Middle frontal gyrus (tissue), 1 donor: ENCODE data around the gene BRD3OS.

Experiments used
- DNase-seq: peaks from one replicate; pipeline ENCODE4 v3.0.0-alpha.2; 2015; ENCODE audit warnings: low spot score; ENCODE audit errors: extremely low spot score

The BRD3OS gene, protein sequence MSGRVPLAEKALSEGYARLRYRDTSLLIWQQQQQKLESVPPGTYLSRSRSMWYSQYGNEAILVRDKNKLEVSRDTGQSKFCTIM

DNA sequence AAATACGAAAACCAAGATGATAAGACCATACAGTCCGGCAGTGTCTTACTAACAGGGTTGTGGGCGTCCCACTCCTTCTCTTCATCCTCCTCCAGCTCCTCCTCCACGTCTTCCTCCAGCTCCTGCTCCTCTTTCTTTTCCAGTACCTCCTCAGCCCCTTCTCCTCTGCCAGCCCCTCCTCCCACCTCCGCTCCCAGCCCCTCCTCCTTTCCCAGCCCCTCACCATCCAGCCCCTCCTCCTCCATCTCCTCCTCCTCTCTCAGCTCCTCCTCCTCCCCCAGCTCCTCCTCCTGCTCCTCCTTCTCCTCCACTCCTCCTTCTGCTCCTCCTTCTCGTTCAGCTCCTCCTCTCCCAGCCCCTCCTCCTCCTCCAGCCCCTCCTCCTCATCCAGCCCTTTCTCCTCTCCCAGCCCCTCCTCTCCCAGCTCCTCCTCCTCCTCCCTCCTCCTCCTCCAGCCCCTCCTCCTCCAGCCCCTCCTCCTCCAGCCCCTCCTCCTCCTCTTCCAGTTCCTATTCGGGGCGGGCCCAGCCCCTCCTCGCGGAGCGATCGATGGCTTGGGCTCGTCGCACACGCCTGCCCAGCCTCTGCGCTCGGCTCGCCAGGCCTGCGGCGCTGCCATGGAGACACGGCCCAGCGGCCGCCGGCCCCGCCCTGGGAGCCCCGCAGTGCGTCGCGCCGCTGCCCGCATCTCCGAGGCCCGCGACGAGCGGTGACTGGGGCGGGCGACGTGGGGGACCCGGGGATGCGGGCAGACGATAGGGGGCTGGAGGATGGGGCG, at the start of gene BRD3OS:
BRD3OS (plus strand) TSS at position 654 of the 778 bp plus-strand sequence. CDS start 1,267 bp downstream, outside the sequence.
- DNase-seq, result peak; percentile 88

DNA sequence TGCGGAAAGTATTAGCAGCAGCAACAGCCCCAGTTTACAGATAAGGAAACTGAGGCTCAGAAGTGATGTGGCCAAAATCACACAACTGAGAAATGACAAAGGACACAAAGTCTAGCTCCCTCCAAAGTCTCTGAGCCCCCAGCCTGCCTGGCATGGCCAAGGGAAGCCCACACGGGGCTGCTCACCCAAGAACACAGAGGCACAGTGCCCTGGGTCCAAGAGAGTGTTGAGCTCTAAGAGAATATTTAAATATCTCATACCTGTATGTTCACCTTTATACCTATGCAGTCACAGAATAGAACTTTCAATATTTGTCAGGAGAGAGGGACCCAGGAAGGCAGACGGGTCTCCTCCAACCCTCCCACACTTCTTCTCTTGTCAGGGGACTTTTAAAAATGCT, 49.8 kb upstream of the BRD3OS start:
- no peak for DNase-seq

DNA sequence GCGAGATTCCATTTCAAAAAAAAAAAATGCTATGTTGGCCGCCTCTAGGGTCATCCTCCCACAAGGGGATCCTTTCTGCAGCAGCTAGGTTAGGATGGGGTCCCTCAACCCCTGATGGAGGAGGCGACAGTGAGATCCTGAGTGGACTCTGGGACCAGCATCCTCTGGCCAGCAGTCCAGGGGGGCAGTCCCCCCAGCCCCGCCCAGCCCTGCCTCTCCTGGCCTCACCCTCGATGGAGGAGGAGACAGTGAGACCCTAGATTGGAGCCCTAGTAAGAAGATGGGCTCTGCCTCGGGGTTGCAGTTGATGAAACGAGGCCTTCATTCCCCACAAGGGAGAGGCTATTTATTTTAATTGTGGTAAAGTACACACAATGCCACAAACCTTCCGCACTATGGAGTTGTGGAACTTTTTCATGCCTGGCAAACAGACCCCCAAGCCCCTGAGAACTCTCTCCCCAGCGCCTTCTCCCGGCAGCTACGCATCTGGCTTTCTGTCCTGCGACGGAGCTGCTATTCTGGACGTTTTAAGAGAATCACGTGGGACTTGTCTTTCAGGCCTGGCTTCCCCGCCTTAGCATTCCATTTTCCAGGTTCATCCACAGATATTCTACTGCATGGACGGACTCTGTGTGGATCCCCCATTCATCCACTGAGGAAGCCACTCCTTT, 49.0 kb upstream of the BRD3OS start:
- no peak for DNase-seq

DNA sequence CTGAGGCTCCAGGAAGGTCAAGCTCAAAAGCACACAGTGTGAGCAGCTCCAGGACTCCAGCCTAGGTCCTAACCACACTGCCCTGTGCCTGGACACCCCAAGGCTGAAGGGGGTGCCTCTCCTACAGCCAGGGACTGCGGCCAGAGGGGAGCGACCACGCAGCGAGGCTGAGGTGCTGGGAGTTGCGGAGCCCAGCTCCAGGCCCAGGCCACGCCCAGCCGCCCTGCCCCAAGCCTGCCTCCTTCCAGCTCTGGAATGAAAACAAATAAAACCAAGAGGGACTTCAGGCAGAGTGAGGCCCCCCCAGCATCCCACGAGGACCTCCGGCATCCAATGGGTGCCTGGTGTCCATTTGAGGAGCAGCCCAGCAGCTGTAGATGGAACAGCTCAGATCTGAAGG, 48.4 kb upstream of the BRD3OS start:
- no peak for DNase-seq

DNA sequence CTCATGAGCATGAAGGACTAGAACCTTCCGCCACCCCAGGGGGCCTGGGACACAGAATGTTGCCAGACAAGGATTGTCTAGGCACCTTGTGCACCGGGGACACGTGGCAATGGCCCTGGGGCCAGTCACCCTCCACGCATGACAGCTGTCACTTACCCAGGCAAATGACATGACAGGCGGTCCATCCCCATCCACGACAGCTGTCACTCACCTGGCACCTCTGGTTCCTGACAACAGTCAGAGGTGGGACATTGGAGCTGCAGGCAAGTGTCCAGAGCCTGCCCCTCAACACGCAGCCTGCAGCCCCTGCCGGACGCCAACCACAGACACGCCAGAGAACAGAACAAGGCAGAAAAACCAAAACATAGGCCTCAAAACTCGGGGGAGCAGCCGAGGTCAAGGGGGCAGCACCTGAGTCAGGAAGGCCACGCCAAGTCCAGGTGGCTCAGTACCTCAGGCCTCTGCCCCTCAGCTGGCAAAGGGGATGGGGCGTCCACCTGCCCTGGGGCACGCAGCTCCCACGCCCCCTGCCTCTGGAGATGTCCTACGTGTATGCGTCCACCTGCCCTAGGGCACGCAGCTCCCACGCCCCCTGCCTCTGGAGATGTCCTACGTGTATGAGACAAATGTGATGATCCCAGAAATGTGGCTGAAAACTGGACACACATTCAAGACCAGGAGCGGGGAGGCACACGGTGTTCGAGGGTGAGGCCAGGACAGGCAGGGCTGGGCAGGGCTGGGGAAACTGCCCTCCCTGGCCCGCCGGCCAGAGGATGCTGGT, 47.7 kb upstream of the BRD3OS start:
- DNase-seq, result no peak

DNA sequence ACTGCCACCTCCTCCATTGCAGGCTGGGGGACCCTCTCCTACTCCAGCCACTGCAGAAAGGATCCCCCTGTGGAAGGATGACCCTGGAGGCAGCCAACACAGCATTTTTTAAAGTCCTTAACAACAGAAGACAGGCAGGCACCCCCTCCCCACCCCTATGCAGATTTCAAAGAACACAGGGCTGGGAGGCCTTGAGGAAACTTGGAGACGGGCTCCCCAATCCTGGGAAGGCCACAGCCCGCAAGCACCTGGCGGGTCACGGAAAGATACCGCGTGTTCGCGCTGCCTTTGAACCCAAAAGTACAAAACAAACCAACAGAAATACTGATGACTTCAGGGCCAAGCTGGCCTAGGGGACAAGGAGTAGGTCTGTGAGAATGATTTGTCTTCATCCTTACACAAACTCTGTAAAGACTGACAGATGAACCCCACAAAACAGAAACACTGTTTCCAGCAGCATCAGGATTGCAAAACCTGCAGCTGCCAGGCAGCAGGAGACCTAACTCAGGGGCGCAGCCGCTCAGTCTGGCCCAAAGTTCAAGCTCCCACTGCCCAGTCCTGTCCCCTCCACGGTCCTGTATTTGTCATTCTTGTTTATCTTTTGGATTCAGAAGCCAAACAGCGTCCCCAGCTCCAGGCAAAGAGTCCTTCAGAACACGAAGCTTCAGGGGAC, 46.9 kb upstream of the BRD3OS start:
- DNase-seq, result no peak

DNA sequence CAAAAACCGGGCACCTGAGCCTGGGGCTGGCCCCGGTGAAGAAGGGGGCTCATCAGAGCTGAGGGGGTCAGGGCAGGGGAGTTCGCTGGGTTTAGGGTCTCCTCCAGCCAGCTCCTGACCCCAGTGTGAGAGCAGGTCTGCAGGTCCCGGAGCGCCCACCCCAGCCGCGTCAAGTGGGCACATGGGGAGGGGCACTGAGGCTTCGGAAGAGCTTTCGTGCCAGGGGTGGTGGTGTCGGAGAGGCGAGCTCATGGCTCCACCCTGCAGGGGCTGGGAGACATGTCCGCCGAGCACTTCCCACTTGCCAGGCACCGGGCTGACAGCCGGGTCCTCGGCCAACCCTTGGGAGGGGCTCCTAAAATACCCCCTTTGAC, 46.4 kb upstream of the BRD3OS start:
- DNase-seq, result no peak

DNA sequence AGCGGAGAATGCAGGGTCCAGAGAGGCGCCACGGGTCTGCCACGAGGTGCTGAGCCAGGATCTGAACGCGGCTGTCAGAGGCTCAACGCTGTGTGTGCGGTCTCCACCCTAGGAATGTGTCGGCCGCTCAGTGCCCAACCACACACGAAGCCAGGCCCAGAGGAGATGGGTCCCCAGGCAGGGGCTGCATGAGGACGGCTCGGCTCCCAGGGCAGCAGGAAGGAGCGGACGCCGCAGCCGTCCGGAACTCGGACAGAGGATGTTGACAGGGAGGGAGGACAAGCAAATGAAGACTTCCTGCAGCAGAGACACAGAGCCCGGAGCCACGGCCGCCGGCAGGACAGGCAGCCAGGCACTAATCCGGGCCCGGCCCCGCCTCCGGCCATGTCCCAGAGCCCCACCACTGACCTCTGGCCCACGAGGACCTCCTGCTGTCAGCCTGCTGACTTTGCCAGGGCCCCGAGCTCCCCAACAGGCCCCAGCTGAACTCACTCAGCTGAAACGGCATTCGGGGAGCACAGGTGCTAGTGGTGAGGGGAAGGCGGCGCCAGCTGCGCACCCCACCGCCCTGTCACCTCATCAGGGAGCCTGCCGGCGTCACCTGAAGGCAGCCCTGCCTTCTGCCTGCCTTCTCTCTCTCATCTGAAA, 45.9 kb upstream of the BRD3OS start:
- no peak for DNase-seq

DNA sequence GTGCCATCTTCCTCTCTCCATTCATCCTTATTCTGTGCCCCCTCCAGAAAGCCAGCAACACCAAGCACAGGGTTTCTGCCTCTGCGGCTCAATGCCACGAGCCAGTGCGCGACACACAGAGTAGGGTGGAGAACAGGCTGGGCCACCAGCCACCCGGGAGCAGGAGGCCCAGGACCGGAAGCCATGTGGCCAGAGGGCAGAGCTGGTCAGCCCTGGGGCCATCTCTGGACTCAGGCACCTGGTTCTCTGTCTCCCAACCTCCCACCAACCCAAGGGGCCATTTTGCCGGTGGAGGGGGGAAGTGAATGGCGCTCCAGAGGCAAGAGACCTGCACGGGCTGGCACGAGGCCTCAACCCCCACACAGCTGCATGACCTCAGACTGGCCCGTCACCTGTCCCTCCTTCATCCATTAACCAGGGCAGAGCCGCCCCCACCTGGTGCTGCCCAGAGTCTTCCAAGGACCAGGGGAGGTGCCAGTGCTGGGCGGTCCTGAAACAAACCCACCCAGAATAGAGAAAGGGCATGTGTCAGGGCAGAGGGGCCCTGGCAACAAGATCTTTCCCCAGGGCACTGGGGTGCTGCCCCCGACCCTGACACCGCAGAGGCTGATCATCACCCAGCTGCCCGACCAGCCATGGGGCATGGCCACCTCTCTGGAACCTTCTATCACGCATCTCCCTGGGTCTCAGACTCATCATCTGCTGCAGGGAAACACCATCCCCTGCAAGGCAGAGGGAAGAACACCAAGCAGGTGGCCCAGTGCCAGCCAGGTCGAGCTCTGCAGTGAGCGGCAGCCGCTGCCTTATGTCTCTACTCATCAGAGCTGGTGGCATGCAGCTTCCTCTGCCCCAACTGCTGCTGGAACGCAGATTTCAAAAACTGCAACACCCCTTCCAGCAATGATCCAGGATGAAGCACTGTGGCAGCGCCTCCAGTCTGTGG, 45.1 kb upstream of the BRD3OS start:
- DNase-seq, result no peak

DNA sequence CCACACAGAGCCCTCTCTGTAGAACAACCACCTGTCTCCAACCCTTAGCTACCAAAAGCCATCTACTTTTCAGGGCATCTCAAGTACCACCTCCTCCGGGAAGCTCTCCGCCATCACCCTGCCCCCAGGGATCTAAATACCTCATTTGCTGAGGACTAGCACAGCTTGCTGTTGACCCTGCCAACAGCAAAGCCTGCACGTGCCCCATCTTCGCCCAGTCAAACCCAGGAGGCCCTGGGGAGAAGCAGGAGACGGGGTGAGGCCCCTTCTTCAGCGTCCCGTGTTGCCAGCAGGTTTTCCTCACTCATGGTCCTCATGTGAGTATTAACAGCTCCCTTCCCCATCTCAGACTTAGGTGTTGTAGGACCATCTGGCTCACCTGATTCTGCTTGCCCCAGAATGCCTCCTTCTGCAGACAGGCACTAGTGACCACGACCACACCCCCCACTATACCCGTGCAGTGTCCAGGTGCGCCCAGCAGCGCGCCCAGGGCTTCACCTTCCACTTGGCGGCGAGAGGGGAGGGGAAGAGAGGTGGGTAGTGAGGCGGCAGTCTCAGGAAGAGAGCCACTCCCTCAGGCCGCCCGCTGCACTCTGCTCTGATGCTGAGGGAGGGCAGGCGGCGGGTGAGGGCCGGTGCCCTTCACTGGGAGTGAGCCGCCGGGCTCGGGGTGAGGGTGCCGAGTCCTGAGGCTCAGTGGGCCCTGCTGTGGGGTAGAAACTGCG, 44.3 kb upstream of the BRD3OS start:
- DNase-seq, result no peak

DNA sequence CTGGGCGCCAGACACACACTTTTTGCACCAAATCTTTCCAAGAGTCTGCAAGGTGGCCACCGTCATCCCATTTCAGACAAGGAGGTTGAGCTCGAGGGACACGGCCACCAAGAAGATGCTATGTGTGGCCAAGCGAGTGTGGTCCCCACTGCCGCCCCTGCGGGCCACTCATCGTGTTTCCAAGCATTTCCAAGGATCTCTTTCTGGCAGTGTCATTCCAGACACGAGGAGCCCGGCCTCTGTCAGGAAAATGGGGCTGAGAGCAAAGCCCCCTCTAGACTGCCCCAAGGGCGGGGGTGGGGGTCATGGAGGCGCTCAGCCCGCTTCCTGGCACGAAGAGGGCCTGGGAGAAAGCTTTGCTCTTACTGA, 43.7 kb upstream of the BRD3OS start:
- no peak for DNase-seq

DNA sequence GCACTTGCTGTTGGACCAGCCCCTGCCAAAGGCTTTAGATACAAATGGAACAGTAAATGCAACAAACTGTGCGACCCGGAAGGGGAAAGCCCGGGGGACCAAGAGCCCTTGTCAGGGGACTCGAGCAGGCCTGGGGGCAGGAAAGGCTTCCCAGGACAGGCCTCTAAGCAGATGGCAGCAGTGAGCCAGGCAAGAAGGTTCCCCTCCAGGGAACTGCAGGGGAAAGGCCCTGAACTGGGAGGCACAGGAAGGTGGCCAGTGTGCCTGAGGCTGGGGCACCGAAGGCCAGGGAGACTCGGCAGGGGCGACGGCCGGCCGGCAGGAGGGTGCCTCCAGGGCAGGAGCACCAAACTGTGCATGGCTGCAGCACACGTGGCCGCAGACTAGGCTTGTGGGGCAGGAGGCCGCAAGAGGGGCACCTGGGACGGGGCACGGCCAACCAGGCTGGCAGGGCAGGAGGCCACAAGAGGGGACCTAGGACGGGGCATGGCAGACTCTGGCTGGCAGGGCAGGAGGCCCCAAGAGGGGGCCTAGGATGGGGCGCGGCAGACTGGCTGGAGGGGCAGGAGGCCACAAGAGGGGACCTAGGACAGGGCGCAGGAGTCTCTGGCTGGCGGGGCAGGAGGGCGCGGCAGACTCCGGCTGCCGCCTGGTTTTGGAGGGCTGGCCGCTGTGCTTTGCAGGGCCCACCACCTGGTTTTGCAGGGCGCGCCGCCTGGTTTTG, 43.2 kb upstream of the BRD3OS start:
- no peak for DNase-seq

DNA sequence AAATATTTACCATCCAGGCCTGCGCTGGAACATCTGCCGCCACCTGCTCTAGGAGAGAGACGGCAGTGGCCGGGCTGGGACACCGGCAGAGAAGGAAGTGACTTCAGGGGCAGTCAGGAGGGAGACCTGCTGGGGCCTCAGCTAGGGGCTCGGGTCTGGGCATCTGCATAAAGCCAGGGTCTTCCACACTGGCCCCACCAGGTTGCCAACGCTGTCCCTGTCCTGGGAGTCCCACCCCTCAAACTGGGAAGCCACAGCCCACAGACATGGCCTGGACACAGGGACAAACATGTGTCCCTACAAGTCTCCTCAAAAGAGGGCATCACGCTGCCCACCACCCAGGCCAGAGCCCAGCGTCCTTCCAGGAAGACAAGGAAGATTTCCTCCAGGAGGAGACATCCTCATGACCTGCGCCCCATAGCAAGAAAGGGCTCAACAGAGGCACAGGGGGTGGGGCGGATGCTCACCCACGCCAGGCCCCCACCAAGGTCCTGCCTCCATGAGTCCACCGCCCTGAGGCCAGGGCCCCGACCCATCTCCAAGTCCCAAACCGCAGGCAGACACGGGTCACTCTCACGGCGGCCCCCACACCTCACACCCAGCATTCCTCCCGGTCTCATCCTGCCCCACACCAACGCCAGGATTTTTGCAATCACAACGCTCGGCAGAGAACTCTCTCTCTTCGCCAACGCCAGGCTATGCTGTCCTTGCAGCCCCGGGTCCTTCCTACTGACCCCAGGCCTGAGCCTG, 42.1 kb upstream of the BRD3OS start:
- no peak for DNase-seq

DNA sequence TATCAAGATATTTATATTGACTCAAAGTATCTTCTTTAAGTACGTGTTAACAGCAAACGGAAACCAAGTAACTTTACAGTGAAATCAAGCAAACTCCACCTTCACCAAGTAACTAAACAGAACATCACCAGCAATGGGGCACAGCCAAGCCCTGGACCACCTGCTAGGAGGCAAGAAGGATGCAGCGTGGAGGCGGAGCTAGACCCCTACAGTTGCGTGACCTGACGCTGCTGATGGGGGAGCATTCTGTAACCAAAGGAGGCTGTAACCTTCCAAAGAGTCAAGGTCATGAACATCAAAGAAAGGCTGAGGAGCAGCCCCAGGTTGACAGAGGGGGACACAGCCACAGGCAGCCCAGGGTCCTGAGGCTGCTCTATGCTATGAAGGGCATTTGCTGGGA, 39.2 kb upstream of the BRD3OS start:
- no peak for DNase-seq

DNA sequence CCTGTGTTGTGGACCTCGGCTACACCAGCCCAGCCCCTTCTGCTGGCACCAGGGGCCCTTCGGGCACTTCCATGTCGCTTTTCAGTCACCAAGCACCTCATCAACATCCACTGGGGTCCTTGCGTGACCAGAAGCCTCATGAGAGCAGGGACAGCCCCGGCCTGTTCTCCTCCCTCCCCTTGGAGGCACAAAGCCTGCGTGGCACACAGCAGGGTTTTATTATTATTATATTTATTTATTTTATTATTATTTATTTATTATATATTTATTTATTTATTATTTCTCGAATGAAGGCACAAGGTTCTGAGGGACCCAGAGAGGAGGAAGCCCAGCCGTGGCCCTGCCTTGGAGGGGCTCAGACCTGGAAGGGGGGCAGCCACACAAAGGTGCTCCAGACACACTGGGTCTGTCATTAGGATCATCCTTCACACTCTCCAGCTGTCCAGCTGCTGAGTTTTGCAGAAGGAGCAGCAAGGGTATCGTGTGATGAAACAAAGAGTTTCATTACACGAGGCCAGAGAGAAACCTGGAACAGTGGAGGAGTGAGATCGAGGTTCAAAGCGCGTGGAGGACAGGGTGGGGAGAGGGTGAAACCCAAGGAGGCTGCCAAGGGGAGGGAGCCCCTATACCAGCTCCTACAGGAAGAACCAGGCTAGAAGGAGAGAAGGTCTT, 38.4 kb upstream of the BRD3OS start:
- no peak for DNase-seq

DNA sequence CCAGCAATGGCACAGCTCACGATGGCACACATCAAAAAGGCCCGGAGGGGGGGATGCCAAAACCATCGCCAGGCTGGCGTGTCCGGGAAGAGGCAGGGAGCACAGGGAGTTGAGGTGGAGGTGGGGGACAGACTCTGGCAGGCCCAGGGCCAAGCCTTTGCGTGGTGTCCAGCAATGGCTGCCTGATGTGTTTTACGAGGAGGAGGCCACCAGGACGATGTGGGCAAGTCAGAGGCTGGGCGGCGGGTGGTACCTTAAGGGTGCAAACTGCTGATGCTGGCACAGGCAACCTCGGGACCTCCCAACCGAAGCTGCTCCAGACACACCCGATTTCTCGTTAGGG, 37.9 kb upstream of the BRD3OS start:
- no peak for DNase-seq

DNA sequence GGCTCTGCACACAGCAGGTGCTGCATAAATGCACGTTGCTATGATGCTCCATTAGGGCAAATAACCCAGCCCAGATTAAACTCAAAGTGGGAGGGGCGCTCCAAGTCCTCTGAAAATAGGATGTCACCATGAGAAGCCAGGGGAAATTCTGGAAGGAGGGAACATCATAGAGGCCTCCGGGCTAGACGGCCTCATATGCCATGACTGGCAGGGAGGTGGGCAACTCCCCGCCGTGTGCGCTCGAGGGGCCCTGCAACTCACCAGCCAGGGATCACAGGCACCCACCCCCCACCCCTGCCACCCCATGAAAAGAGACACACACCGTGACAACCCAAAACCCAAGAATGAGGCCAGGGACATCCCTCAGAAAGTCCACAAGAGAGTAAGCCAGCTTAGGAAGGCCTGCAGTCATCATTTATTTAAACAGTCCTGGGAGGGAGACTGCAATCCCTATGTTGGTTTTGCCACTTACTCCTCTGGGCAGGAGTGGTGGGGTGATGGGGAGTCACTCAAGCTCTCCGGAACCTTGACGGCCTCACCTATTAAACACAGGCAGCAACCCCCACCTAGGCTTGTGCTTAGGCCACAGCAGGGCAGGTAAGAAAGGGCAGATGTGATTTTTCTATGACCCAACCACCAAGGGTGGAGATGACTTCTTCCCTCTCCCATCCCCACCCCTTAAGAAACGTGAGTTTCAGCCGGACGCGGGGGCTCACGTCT, 37.2 kb upstream of the BRD3OS start:
- no peak for DNase-seq
